Activated effector memory CD4-positive, alpha-beta T cell treated with Interleukin-2 at 50 U/mL for 16 hours (primary cell): ENCODE measurements around the gene BBC3.
"Not testable (repeated sequence)": the region's sequence is repeated elsewhere in the genome, so short reads cannot be mapped to it uniquely, and the experiment has no call there.

Source experiments
- DNase-seq: peaks from one replicate; pipeline ENCODE4 v3.0.0-alpha.2; 2020

BBC3 gene, protein sequence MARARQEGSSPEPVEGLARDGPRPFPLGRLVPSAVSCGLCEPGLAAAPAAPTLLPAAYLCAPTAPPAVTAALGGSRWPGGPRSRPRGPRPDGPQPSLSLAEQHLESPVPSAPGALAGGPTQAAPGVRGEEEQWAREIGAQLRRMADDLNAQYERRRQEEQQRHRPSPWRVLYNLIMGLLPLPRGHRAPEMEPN

DNA sequence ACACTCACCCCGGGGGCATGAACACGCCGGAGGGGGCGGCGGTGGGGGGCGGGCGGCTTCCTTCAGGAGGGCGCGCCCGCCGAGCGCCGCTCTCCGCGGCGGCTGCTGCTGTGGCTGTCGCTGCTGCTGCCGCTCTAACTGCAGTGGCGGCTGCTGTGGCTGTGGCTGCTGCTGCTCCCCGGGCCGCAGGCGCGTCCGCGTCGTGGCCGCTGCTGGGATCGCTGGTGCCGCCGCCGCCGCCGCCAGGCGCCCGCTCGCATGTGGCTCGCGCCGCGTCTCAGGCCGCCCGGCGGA lies at the start of gene BBC3:
TSS of gene BBC3 (minus strand) at position 279 of the 294 bp plus-strand sequence. CDS start 2,768 bp downstream, outside the sequence.
- no peak for DNase-seq

DNA sequence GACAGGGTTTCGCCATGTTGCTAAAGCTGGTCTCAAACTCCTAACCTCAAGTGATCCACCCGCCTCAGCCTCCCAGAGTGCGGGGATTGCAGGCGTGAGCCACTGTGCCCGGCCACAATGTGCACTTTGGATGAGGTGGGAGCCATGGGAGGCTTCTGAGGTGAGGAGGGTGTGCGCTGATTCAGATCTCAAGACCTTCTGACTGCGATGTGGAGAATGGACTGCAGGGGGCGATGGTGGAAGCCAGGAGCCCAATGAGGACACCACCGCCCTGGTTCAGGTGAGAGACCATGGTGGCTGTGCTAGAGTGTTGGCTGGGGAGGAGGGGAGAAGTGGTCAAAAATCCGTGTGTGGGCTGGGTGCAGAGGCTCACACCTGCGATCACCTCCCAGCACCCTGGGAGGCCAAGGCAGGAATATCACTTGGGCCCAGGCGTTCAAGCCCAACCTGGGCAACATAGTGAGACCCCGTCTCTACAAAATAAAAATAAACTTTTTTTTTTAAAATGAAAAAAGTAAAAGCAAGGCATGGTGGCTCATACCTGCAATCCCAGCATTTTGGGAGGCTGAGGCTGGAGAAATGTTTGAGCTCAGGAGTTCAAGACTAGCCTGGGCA lies 49.3 kb upstream of the BBC3 start:
- peak; percentile 24 for DNase-seq

GRCh38 chr19:47276513-47276912 lies 45.5 kb upstream of the BBC3 start:
- DNase-seq, result not testable (repeated sequence)

GRCh38 chr19:47275791-47276461 lies 44.9 kb upstream of the BBC3 start:
- no peak for DNase-seq

GRCh38 chr19:47274891-47275761 lies 44.1 kb upstream of the BBC3 start:
- no peak for DNase-seq

DNA sequence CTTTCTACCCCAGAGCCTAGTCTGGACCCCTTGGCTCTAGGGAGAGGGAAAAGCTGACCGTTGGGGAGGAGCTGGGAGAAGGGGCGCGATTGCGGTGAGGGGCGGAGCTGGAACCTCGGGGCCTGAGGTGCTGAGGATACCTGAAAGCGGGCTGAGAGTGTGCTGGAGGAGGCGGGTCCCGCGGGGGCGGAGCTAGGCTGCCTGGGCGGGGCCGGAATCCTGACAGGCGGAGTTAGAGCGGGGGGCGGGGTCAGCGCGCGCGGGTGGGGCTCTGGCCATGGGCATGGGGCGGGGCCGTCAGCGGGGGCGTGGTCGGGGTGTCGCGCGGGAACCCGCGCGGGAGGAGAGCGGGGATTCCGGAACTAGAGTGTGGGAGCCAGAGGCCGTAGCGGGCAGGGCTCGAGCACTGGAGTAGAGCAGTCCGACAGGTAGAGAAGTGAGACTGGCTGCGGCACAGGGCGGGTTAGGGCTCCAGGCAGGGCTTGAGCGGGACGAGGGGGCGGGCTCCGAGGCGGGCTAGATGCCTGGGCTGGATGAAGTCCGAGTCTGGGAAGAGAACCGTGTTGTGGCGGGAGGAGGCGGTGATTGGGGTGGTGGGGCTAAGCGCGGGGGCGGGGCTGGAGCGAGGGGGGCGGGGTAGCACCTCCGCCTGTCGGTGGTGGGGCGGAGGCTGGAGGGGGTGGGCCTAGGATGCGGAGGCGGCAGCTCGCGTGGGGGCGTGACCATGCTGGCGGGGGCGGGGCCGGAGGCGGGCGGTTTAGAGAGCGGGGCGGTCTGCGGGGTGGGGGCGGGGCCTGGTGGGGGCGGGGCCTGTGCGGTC lies 43.3 kb upstream of the BBC3 start, which contains the start of gene INAFM1:
TSS of gene INAFM1 (plus strand) at position 815 of the 820 bp plus-strand sequence. CDS start 35 bp downstream, outside the sequence.
- peak; percentile 97 for DNase-seq

DNA sequence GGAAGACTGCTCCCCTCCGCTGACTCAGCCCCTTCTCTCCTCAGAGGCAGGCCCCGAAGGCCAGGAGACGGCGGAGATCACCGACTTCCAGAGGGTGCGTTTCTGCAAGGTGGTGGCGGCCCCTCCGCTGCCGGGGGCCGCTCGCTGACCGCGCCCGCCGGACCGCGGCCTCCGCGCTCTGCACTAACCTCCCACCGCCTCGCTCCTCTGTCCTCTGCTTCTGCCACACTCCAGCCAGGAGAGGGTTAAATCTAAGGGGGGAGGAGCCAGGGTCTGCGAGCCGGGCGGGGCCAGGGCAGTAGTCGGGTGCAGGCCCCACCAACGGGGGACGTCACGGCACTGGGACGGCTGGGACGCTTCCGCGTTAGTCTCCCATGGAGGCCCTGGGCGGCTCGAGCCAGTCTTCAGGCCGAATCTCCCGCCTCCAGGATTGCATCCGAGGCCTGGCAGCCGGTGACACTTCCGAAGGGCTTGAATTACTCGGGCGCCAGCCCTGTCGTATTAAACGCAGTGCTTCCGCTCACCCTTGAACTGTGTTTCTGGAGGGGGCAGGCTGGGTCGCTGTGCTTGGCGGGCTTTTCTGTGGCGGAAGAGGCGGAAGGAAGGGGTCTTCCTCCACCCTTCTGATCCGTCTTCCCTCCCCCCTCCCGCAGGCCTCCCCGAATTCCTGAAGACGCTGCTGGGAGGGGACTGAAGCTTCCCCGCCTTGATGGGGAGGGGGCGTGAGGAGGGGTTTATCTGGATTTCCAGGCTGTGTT lies 42.5 kb upstream of the BBC3 start:
- peak; percentile 86 for DNase-seq

- DNase-seq, result no peak
Measured at GRCh38 chr19:47272448-47273312, 41.7 kb upstream of the BBC3 start.

DNA sequence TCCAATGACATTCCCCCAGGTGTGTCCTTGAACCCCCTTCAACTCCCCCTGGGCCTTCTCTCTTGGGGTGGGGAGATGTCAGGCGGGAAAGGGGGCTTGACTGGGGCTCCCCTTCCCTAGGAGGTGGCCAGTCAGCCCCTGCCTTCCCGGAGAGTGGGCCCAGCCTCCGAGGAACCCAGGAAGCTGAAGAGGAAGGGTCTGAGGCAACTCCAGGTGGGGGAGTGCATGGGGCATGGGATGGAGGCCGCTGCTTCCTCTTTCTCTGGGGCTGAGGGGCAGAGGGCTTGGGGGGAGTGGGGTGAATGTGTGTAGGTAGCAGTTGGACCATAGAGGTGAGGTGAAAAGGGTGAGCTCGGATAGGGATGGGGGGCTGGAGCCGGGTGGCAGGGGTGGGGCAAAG lies 41.0 kb upstream of the BBC3 start:
- DNase-seq, result no peak

DNA sequence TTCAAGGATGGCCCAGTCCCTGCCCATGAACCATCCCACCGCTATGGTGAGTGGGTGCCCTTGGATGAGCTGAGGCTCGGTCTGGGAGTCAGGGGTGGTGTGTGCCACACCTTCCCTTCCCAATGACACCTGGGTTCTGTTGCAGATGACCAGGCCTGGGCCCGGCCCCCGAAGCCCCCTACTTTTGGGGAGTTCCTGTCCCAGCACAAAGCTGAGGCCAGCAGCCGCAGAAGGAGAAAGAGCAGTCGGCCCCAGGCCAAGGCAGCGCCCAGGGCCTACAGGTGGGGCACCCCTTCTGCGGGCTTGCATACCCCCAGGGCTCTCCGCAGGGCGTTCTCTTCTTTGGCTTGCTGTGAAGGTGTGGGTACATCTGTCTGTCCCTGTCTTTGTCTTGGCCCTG lies 39.4 kb upstream of the BBC3 start:
- DNase-seq, result no peak

DNA sequence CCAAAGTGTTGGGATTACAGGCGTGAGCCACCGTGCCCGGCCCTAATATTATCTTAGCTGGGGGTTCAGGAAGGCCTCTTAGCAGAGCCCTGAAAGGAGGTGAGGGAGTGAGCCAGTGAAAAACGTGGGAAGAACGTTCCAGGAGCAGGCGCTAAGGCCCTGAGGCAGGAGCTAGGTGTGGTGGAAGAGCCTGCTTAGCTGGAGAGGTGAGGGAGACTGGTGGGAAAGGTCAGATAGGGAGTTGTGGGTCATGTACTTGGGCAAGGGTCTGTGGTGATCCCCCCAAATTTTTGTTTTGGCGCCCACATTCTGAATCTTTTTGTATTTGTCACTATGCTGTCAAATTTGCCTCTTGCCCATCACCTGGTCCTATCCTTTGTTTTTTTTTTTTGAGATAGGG lies 38.6 kb upstream of the BBC3 start:
- DNase-seq, result no peak

DNA sequence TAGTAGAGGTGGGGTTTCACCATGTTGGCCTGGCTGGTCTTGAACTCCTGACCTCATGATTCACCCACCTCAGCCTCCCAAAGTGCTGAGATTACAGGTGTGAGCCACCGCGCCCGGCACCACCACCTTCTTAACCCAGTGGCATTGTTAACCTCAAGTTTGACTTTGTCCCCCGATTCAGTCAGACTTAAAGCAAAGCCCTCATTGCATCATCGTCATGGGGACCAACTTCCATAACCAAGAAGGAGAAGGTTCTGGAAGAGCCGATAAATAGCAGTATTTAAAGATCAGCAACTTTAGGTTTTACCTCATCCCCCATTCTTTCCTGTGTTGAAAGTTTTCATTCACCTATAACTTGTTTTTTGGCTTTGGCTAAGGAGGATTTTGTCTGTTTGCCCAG lies 37.0 kb upstream of the BBC3 start:
- no peak for DNase-seq

- DNase-seq, result no peak
Measured at GRCh38 chr19:47267350-47267759, 36.4 kb upstream of the BBC3 start.

DNA sequence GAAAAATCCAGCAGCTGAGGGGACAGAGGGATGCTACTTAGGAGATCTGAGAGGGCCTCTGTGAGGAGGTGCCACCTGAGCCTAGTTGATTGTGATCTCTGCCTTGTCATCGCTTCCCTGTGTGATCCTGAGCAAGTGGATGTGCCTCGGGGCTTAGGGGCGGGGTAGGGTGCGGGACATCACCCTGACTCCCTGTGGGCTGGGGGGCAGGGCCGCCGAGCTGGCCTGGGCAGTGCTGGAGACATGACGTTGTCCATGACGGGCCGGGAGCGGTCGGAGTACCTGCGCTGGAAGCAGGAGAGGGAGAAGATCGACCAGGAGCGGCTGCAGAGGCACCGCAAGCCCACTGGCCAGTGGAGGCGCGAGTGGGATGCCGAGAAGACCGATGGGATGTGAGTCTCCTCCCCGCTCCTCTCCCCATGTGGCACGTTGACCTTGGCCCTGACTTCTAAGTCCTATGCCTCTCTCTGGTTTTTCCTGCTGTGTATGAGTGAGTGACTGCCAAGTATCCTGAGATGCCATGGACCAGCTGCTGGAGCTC lies 35.5 kb upstream of the BBC3 start:
- no peak for DNase-seq

DNA sequence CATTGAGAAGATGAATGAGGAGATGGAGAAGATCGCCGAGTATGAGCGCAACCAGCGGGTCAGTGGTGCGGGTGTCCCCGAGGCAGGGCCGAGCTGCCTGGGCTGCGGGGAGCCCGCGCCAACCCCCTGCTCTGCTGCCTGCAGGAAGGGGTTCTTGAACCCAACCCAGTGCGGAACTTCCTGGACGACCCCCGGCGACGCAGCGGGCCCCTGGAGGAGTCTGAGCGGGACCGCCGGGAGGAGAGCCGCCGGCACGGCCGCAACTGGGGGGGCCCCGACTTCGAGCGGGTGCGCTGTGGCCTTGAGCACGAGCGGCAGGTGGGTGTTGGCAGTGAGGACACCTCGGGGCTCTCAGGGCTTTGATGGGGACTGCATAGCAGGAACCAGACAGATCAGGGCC lies 33.6 kb upstream of the BBC3 start:
- no peak for DNase-seq

GRCh38 chr19:47261946-47262793 lies 31.2 kb upstream of the BBC3 start:
- not testable (repeated sequence) for DNase-seq

DNA sequence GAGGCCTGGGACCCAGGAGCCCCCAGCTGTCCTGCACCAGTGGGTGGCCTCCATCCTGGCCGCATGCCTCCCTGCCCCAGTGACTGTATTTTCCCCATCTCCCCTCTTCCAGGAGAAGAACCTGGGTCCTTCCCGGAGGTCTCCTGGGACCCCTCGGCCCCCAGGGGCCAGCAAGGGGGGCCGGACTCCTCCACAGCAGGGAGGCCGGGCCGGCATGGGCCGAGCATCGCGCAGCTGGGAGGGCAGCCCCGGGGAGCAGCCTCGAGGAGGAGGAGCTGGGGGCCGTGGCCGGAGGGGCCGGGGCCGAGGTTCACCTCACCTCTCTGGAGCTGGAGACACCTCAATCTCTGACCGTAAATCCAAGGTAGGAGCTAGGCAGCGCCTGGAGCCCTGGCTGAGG lies 29.5 kb upstream of the BBC3 start:
- DNase-seq, result no peak

DNA sequence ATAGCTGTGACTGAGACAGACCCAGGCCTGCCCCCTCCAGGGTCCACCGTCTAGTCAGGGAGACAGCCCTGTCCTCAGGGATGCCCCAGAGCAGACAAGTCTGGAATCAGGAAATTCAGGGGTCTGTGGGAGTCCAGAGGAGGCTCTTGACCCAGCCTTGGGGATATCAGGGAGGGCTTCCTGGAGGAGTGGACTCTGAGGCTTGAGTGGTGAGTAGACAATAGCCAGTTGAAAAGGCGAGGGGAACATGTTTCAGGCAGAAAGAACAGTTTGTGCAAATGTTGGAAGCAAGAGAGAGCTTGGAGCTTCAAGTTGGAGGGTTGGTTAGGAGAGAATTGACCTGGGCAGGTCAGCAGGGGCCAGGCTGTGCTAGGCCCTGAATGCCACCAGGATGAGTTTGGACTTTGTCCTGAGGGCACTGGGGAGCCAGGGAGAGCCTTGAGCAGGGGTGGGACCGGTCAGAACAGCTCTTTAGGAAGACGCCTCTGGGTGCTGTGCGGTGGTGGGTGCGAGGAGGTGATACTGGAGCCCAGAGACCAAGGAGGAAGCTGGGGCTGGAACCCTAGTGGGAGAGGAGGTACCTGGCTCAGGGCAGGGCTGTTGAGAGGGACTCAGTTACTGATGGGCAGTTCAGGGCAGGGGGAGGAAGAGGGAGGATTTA lies 28.0 kb upstream of the BBC3 start:
- DNase-seq, result no peak

- no peak for DNase-seq
Measured at GRCh38 chr19:47258434-47258833, 27.4 kb upstream of the BBC3 start.
